ENCODE data around the gene ABAT.

GRCh38 chr16:8696880-8697279 is 22.5 kb downstream of the ABAT start:
- TF ChIP-seq CTCF (IDR thresholded peaks at IDR 0.05) (no peak), POLR2A (IDR thresholded peaks at IDR 0.05) (no peak), POLR2AphosphoS5 (IDR thresholded peaks at IDR 0.05) (no peak)
